T-helper 1 cell (primary cell): Measurements from ENCODE around the gene RYR2.
A peak's percentile ranks its signal among the peaks of the same experiment; 100 is the strongest.
"Not testable (repeated sequence)": the region's sequence is repeated elsewhere in the genome, so short reads cannot be mapped to it uniquely, and the experiment has no call there.

Experiments
- DNase-seq, 5 donors: peaks; one replicate each; pipeline ENCODE4 v3.0.0-alpha.2; 2012 to 2020

Gene RYR2

GRCh38 chr1:237817277-237817676 lies 775.3 kb downstream of the RYR2 start:
- DNase-seq: no peak

GRCh38 chr1:237820634-237821033 lies 778.6 kb downstream of the RYR2 start:
- DNase-seq: not testable (repeated sequence)

- DNase-seq: no peak
Measured at GRCh38 chr1:237832858-237833257, 790.9 kb downstream of the RYR2 start.

- DNase-seq: no peak
Measured at GRCh38 chr1:237834048-237834447, 792.1 kb downstream of the RYR2 start.

- DNase-seq: no peak
Measured at GRCh38 chr1:237834461-237834860, 792.5 kb downstream of the RYR2 start.

- DNase-seq: no peak
Measured at GRCh38 chr1:237838320-237838719, 796.3 kb downstream of the RYR2 start.

- DNase-seq: no peak
Measured at GRCh38 chr1:237838904-237839534, 797.0 kb downstream of the RYR2 start.

GRCh38 chr1:237841485-237841884 lies 799.5 kb downstream of the RYR2 start:
- no peak for DNase-seq

- DNase-seq: not testable (repeated sequence)
Measured at GRCh38 chr1:237843516-237843915, 801.5 kb downstream of the RYR2 start.

- peak in 1 of 5 donors; percentile 5 for DNase-seq
Measured at GRCh38 chr1:237851210-237851845, 809.3 kb downstream of the RYR2 start.

GRCh38 chr1:237852342-237852741 lies 810.4 kb downstream of the RYR2 start:
- no peak for DNase-seq

- DNase-seq: no peak
Measured at GRCh38 chr1:237857455-237857854, 815.5 kb downstream of the RYR2 start.

- no peak for DNase-seq
Measured at GRCh38 chr1:237858992-237859391, 817.0 kb downstream of the RYR2 start.

- no peak for DNase-seq
Measured at GRCh38 chr1:237861944-237862343, 820.0 kb downstream of the RYR2 start.

- no peak for DNase-seq
Measured at GRCh38 chr1:237863234-237863633, 821.2 kb downstream of the RYR2 start.

- DNase-seq: peak in 1 of 5 donors; percentile 6
Measured at GRCh38 chr1:237864338-237865244, 822.6 kb downstream of the RYR2 start.

- no peak for DNase-seq
Measured at GRCh38 chr1:237867380-237867888, 825.5 kb downstream of the RYR2 start.

- DNase-seq: no peak
Measured at GRCh38 chr1:237868817-237869600, 827.0 kb downstream of the RYR2 start.

GRCh38 chr1:237873487-237874211 lies 831.7 kb downstream of the RYR2 start:
- DNase-seq: no peak

GRCh38 chr1:237875291-237875690 lies 833.3 kb downstream of the RYR2 start:
- no peak for DNase-seq

GRCh38 chr1:237877631-237878030 lies 835.6 kb downstream of the RYR2 start:
- DNase-seq: no peak

GRCh38 chr1:237878406-237878805 lies 836.4 kb downstream of the RYR2 start:
- DNase-seq: no peak
